Naive B cell (primary cell): Measurements from ENCODE around the gene BCL7A. TPM values are rescaled to one million over a fixed set of nuclear protein-coding genes. Genes with fewer than 3 reads are reported as not detected.
A peak's percentile ranks its signal among the peaks of the same experiment; 100 is the strongest.
"Not testable (repeated sequence)": the region's sequence is repeated elsewhere in the genome, so short reads cannot be mapped to it uniquely, and the experiment has no call there.

Experiments
- ATAC-seq, 2 donors: fragments of 150-1000 bp; cut with Tn5 transposase; 2 replicates each; pipeline ENCODE4 v1.10.0; 2021; ENCODE audit warnings: low read depth in 2 of 2, mild to moderate bottlenecking in 2 of 2, moderate library complexity in 2 of 2
- DNase-seq: peaks from one replicate; pipeline ENCODE4 v3.0.0; 2022
- H3K27ac Mint-ChIP-seq, 6 donors: one replicate each; pipeline ENCODE4 v1.8.0; 2020 to 2022; ENCODE audit warnings: mild to moderate bottlenecking in 6 of 6, mixed read lengths in 6 of 6, moderate library complexity in 5 of 6, inconsistent platforms in 2 of 6
- H3K27me3 Mint-ChIP-seq, 3 donors: one replicate each; pipeline ENCODE4 v1.8.0; 2021 to 2022; ENCODE audit warnings: mixed read lengths in 3 of 3, mild to moderate bottlenecking in 1 of 3
- H3K36me3 Mint-ChIP-seq, 2 donors: one replicate each; pipeline ENCODE4 v1.8.0; 2020 to 2022; ENCODE audit warnings: mixed read lengths in 2 of 2, inconsistent platforms in 1 of 2, mild to moderate bottlenecking in 1 of 2
- H3K4me1 Mint-ChIP-seq, 3 donors: one replicate each; pipeline ENCODE4 v1.8.0; 2020 to 2022; ENCODE audit warnings: mixed read lengths in 3 of 3, inconsistent platforms in 1 of 3, mild to moderate bottlenecking in 1 of 3, moderate library complexity in 1 of 3
- H3K4me3 Mint-ChIP-seq, 8 donors: one replicate each; pipeline ENCODE4 v1.8.0; 2020 to 2022; ENCODE audit warnings: mild to moderate bottlenecking in 8 of 8, mixed read lengths in 8 of 8, moderate library complexity in 8 of 8, inconsistent platforms in 2 of 8
- H3K9me3 Mint-ChIP-seq, 7 donors: one replicate each; pipeline ENCODE4 v1.8.0; 2020 to 2022; ENCODE audit warnings: mixed read lengths in 7 of 7, mild to moderate bottlenecking in 5 of 7, inconsistent platforms in 2 of 7, moderate library complexity in 1 of 7
- polyA plus RNA-seq, 6 donors: library from polyadenylated mRNA; unstranded; fragments of 300-500 nt; fragmentation: Illumina TruSeq; gene quantifications; one replicate each; pipeline ENCODE4 v1.2.3, GENCODE V29; 2021; ENCODE audit warnings: low read depth in 6 of 6

The BCL7A gene
- polyA plus RNA-seq, 6 donors from 2014 or later: 65.2 to 135 (median 87.0) TPM

DNA sequence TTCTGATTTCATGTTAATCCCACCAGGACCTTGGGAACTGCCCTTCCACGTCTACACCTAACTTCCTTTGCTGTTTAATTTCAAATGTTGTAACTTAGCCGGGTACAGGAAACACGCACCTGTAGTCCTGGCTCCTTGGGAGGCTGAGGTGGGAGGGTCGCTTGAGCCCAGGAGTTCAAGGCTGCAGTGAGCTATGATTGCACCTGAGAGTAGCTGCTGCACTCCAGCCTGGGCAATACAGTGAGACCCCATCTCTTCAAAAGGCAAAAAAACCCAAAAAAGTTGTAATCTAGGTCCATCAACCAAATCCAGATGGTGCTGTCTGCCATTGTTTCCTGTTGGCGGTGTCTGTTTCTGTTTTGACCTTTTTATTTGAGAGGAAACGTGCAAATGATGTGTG lies 14.5 kb downstream of the BCL7A start:
- no peak overlapping the region for H3K4me3 Mint-ChIP-seq
- peaks cover 5 to 7% of the 10 kb centered on the region in 2 donors for H3K36me3 Mint-ChIP-seq
- DNase-seq (no peak), ATAC-seq (no peak)
- H3K27me3 Mint-ChIP-seq: no peaks in the 10 kb centered on the region
- H3K27ac Mint-ChIP-seq: no peak overlapping the region
- no peaks in the 10 kb centered on the region for H3K9me3 Mint-ChIP-seq
- H3K4me1 Mint-ChIP-seq: peaks cover 15 to 26% (median 21%) of the 10 kb centered on the region in 3 donors

DNA sequence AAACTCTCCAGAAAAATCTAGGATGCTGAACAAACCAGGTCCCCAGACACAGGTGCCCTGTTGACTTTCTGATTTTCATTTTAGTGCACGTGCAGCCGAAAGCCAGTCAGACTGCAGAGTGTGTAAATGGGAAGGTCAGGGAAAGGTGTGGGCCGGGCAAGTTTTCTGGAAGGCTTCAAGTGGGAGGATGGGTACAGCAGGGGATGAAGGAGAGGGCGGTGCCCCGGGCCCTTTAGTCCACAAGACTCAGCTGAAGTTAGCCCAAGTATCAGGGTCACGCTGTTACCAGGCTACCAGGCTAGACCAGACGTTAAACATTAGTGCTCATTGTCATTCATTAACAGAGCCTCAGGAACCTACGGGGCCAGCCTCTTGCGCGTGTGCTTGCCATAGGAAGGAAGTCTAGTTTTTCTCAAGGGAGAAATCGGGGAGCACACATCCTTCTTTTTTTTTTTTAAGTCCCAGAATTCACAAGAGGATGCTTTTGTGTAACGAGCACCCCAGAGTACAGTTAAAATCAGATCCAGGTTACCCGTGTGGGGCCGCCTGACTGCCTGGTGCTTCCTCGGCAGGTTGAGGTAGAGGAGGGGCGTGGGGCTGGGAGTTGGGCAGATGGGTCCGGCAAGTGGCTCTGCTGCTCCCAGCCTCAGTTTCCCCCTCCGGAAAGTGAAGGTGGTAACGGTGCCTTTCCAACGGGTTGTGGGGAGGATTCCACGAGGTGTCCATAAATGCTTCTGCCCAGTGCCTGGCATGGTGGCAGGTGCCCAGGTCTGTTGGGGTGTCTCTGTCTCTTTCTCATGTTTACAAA lies 19.1 kb downstream of the BCL7A start:
- H3K27ac Mint-ChIP-seq: peak overlapping the region in 3 of 6 donors; percentile 65 to 85 (median 66)
- peaks cover 8 to 13% of the 10 kb centered on the region in 2 donors for H3K36me3 Mint-ChIP-seq
- H3K4me3 Mint-ChIP-seq: peak overlapping the region in 1 of 8 donors; percentile 56
- no peak for DNase-seq
- H3K27me3 Mint-ChIP-seq: no peaks in the 10 kb centered on the region
- no peak for ATAC-seq
- H3K4me1 Mint-ChIP-seq: peaks cover 0 to 6% (median 3%) of the 10 kb centered on the region in 3 donors
- H3K9me3 Mint-ChIP-seq: no peaks in the 10 kb centered on the region

GRCh38 chr12:122041458-122041857 lies 19.8 kb downstream of the BCL7A start:
- ATAC-seq, H3K36me3 Mint-ChIP-seq, H3K4me1 Mint-ChIP-seq, H3K27me3 Mint-ChIP-seq, DNase-seq, H3K9me3 Mint-ChIP-seq: not testable (repeated sequence)
- H3K4me3 Mint-ChIP-seq: peak overlapping the region in 1 of 8 donors; percentile 56
- peak overlapping the region in 2 of 6 donors; percentile 41 to 85 for H3K27ac Mint-ChIP-seq

GRCh38 chr12:122042910-122043309 lies 21.2 kb downstream of the BCL7A start:
- peaks cover 0 to 4% (median 3%) of the 10 kb centered on the region in 3 donors for H3K4me1 Mint-ChIP-seq
- no peak overlapping the region for H3K4me3 Mint-ChIP-seq
- peaks cover 8% of the 10 kb centered on the region in 2 donors for H3K36me3 Mint-ChIP-seq
- no peak for DNase-seq
- no peaks in the 10 kb centered on the region for H3K9me3 Mint-ChIP-seq
- no peak for ATAC-seq
- H3K27me3 Mint-ChIP-seq: no peaks in the 10 kb centered on the region
- peak overlapping the region in 2 of 6 donors; percentile 56 to 76 for H3K27ac Mint-ChIP-seq

DNA sequence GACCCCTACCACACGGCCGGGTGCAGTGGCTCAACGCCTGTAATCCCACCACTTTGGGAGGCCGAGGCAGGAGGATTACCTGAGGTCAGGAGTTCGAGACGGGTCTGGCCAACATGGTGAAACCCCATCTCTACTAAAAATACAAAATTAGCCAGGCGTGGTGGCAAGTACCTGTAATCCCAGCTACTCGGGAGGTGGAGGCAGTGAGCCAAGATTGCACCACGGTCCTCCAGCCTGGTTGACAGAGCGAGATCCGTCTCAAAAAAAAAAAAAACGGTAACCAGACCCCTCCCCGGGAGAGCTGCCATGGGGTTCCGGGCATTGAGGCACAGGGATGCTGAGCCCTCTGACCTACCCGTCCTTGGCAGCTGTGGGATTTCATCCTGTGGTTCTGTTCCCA lies 21.8 kb downstream of the BCL7A start:
- Mint-ChIP-seq H3K27me3 (no peaks in the 10 kb centered on the region), H3K9me3 (no peaks in the 10 kb centered on the region), H3K4me3 (no peak overlapping the region), H3K27ac (no peak overlapping the region), H3K4me1 (peaks cover 0 to 4% (median 3%) of the 10 kb centered on the region in 3 donors), H3K36me3 (peaks cover 8% of the 10 kb centered on the region in 2 donors)
- no peak for ATAC-seq
- DNase-seq: no peak

DNA sequence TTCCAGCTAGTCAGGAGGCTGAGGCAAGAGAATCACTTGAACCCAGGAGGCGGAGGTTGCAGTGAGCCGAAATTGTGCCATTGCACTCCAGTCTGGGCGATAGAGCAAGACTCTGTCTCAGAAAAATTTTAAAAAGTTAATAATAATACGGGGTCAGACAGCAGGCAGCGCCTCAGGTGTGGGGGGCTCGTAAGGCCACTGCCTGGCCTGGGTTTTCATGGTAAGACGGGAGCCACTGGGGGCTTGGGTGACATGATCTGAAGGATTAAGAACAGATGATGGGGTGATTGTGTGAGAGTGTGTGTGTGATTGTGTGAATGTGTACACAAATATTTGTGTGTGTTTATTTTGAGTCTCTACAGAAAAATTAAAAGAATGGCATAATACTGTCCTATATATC lies 23.6 kb downstream of the BCL7A start:
- peaks cover 0 to 5% (median 3%) of the 10 kb centered on the region in 3 donors for H3K4me1 Mint-ChIP-seq
- H3K27me3 Mint-ChIP-seq: no peaks in the 10 kb centered on the region

GRCh38 chr12:122046145-122046544 lies 24.5 kb downstream of the BCL7A start:
- Mint-ChIP-seq H3K4me3 (no peak overlapping the region), H3K9me3 (no peaks in the 10 kb centered on the region), H3K27me3 (no peaks in the 10 kb centered on the region), H3K4me1 (peaks cover 0 to 2% (median 0%) of the 10 kb centered on the region in 3 donors), H3K36me3 (peaks cover 8% of the 10 kb centered on the region in 2 donors), H3K27ac (peak overlapping the region in 2 of 6 donors; percentile 18 to 28)
- DNase-seq (no peak), ATAC-seq (no peak)

More for the DNA sequence above, 23.6 kb downstream of the BCL7A start:
- ATAC-seq (no peak), DNase-seq (no peak)
- peak overlapping the region in 1 of 6 donors; percentile 46 for H3K27ac Mint-ChIP-seq
- H3K4me3 Mint-ChIP-seq: no peak overlapping the region
- H3K36me3 Mint-ChIP-seq: peaks cover 8% of the 10 kb centered on the region in 2 donors
- H3K9me3 Mint-ChIP-seq: no peaks in the 10 kb centered on the region

GRCh38 chr12:122048151-122048550 lies 26.5 kb downstream of the BCL7A start:
- H3K27me3 Mint-ChIP-seq: no peaks in the 10 kb centered on the region
- DNase-seq: no peak

GRCh38 chr12:122049827-122050226 lies 28.1 kb downstream of the BCL7A start:
- H3K4me1 Mint-ChIP-seq: peaks cover 0 to 9% (median 7%) of the 10 kb centered on the region in 3 donors
- DNase-seq (no peak), ATAC-seq (no peak)
- H3K27me3 Mint-ChIP-seq: no peaks in the 10 kb centered on the region
- peaks cover 4 to 8% of the 10 kb centered on the region in 2 donors for H3K36me3 Mint-ChIP-seq
- H3K9me3 Mint-ChIP-seq: no peaks in the 10 kb centered on the region
- no peak overlapping the region for H3K4me3 Mint-ChIP-seq
- H3K27ac Mint-ChIP-seq: peak overlapping the region in 2 of 6 donors; percentile 42 to 62

More at GRCh38 chr12:122048151-122048550, 26.5 kb downstream of the BCL7A start:
- ATAC-seq: no peak
- peak overlapping the region in 2 of 6 donors; percentile 24 to 67 for H3K27ac Mint-ChIP-seq
- H3K9me3 Mint-ChIP-seq: no peaks in the 10 kb centered on the region
- H3K4me1 Mint-ChIP-seq: peaks cover 0 to 2% (median 0%) of the 10 kb centered on the region in 3 donors
- no peak overlapping the region for H3K4me3 Mint-ChIP-seq
- peaks cover 8% of the 10 kb centered on the region in 2 donors for H3K36me3 Mint-ChIP-seq

DNA sequence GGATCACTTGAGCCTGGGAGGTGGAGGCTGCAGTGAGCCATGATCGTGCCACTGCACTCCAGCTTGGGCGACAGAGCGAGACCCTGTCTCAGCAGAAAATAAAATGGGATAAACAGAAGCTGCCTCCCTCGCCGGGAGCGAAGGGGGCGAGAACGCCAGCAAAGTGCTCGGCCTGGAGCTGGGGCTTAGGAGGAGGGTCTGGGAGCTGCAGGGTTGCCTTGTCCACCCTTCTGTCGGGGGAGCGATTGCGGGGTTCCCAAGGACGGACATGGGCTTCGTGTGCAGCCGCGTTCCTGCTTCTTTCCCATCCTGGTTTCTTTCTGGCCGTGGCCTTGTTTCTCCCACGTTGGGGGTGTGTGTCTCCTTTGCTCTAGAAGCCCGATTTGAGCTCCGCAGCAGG lies 29.0 kb downstream of the BCL7A start:
- DNase-seq (no peak), ATAC-seq (no peak)
- Mint-ChIP-seq H3K9me3 (no peaks in the 10 kb centered on the region), H3K27ac (peak overlapping the region in 2 of 6 donors; percentile 47 to 85), H3K4me3 (no peak overlapping the region), H3K27me3 (no peaks in the 10 kb centered on the region), H3K36me3 (no peaks in the 10 kb centered on the region), H3K4me1 (peaks cover 0 to 9% (median 7%) of the 10 kb centered on the region in 3 donors)

GRCh38 chr12:122051231-122051876 lies 29.7 kb downstream of the BCL7A start:
- H3K36me3 Mint-ChIP-seq: no peaks in the 10 kb centered on the region
- ATAC-seq: no peak
- H3K4me1 Mint-ChIP-seq: peaks cover 0 to 9% (median 7%) of the 10 kb centered on the region in 3 donors
- H3K4me3 Mint-ChIP-seq: no peak overlapping the region
- peak overlapping the region in 3 of 6 donors; percentile 24 to 91 (median 37) for H3K27ac Mint-ChIP-seq
- H3K27me3 Mint-ChIP-seq: no peaks in the 10 kb centered on the region
- no peak for DNase-seq
- H3K9me3 Mint-ChIP-seq: no peaks in the 10 kb centered on the region

GRCh38 chr12:122052285-122052684 lies 30.6 kb downstream of the BCL7A start:
- peak overlapping the region in 2 of 6 donors; percentile 8 to 49 for H3K27ac Mint-ChIP-seq
- H3K4me1 Mint-ChIP-seq: peaks cover 5 to 13% (median 9%) of the 10 kb centered on the region in 3 donors
- ATAC-seq: no peak
- peaks cover 0 to 8% of the 10 kb centered on the region in 2 donors for H3K36me3 Mint-ChIP-seq
- DNase-seq: no peak
- no peaks in the 10 kb centered on the region for H3K9me3 Mint-ChIP-seq
- no peaks in the 10 kb centered on the region for H3K27me3 Mint-ChIP-seq
- H3K4me3 Mint-ChIP-seq: no peak overlapping the region

DNA sequence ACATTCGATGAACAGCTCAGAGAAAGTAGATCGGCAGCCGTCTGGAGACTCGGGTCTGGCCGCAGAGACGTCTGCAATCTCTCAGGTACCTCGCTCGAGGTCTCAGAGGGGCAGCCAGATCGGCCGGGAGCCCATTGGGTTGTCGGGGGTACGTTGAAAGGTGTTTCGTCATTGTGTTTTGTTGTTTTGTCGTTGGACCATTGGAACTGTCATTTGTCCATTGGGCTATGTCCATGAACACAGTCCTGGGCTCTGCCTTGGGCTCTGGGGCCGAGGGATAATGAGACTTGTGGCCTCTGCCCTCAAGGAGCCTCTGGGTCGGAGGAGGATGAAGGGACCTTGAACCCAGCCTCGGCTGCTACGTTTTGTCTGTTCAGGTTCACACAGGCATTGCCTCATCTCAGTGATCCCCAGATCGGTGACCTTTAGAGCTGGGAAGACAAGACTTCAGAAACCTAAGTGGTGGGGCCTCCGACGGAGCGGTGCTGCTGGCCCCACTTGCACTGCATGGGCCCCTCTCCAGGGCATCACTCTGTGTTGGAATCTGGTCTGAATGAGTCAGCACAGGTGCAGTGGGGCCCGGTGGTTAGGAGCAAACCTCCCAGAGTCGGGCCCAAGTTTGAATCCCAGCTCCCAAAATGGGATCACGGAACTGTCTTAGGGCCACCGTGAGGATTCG lies 33.3 kb downstream of the BCL7A start:
- Mint-ChIP-seq H3K27me3 (no peaks in the 10 kb centered on the region), H3K4me3 (no peak overlapping the region), H3K36me3 (peaks cover 0 to 12% of the 10 kb centered on the region in 2 donors), H3K4me1 (peaks cover 5 to 17% (median 7%) of the 10 kb centered on the region in 3 donors), H3K27ac (peak overlapping the region in 1 of 6 donors; percentile 42), H3K9me3 (no peaks in the 10 kb centered on the region)
- DNase-seq: no peak
- no peak for ATAC-seq
